H9 (cell line): ENCODE results near the gene RAB6B. TPM values are rescaled to one million over a fixed set of nuclear protein-coding genes. Genes with fewer than 3 reads are reported as not detected.
"Not testable (repeated sequence)": the region's sequence is repeated elsewhere in the genome, so short reads cannot be mapped to it uniquely, and the experiment has no call there.

Experiments used
- DNase-seq: peaks from one replicate; pipeline ENCODE4 v3.0.0-alpha.2; 2017
- H2AFZ ChIP-seq: one replicate; pipeline ENCODE4 v1.6.1; 2013; ENCODE audit warnings: mild to moderate bottlenecking, low read length, control low read depth, moderate library complexity
- H2AK5ac ChIP-seq: 2 replicates; pipeline ENCODE4 v1.6.1; 2013; ENCODE audit warnings: low read length, control low read depth, mixed read lengths; ENCODE audit not compliant: insufficient read length
- H2BK120ac ChIP-seq: one replicate; pipeline ENCODE4 v1.6.1; 2013; ENCODE audit warnings: low read depth, mild to moderate bottlenecking, low read length, control low read depth, inconsistent platforms; ENCODE audit not compliant: poor library complexity, severe bottlenecking
- H2BK12ac ChIP-seq: 2 replicates; pipeline ENCODE4 v1.6.1; 2013; ENCODE audit warnings: low read length, control low read depth, mixed read lengths, low read depth; ENCODE audit not compliant: insufficient read length
- H2BK15ac ChIP-seq: 2 replicates; pipeline ENCODE4 v1.6.1; 2013; ENCODE audit warnings: low read depth, low read length, control low read depth
- H2BK20ac ChIP-seq: one replicate; pipeline ENCODE4 v1.6.1; 2013; ENCODE audit warnings: low read depth, mild to moderate bottlenecking, low read length, control low read depth, inconsistent platforms; ENCODE audit not compliant: poor library complexity, severe bottlenecking
- H2BK5ac ChIP-seq: 2 replicates; pipeline ENCODE4 v1.6.1; 2013; ENCODE audit warnings: low read length, control low read depth, mixed read lengths; ENCODE audit not compliant: insufficient read length
- H3K14ac ChIP-seq: 2 replicates; pipeline ENCODE4 v1.6.1; 2013; ENCODE audit warnings: low read length, control low read depth; ENCODE audit not compliant: insufficient read depth
- H3K18ac ChIP-seq: 2 replicates; pipeline ENCODE4 v1.6.1; 2013; ENCODE audit warnings: low read depth, mild to moderate bottlenecking, mixed read lengths, low read length, control low read depth; ENCODE audit not compliant: insufficient read length
- H3K23ac ChIP-seq: 2 replicates; pipeline ENCODE4 v1.6.1; 2013; ENCODE audit warnings: low read length, control low read depth, mixed read lengths, low read depth; ENCODE audit not compliant: insufficient read length
- H3K23me2 ChIP-seq: 2 replicates; pipeline ENCODE4 v1.6.1; 2013; ENCODE audit warnings: low read depth, mild to moderate bottlenecking, mixed read lengths, low read length, control low read depth; ENCODE audit not compliant: insufficient read length, poor library complexity, severe bottlenecking
- H3K27ac ChIP-seq: 2 replicates; pipeline ENCODE4 v1.5.1; 2013; ENCODE audit warnings: low read length, control low read depth, mixed read lengths, low read depth; ENCODE audit not compliant: insufficient read length
- H3K27me3 ChIP-seq: 2 replicates; pipeline ENCODE4 v1.6.1; 2013; ENCODE audit warnings: low read length, control low read depth, inconsistent platforms; ENCODE audit not compliant: insufficient read depth
- H3K4ac ChIP-seq: 2 replicates; pipeline ENCODE4 v1.6.1; 2013; ENCODE audit warnings: low read depth, mild to moderate bottlenecking, control low read depth, inconsistent platforms, low read length, moderate library complexity
- H3K4me1 ChIP-seq: 2 replicates; pipeline ENCODE4 v1.6.1; 2013; ENCODE audit warnings: low read length, control low read depth, inconsistent platforms; ENCODE audit not compliant: insufficient read depth
- H3K4me2 ChIP-seq: 2 replicates; pipeline ENCODE4 v1.6.1; 2013; ENCODE audit warnings: low read length, control low read depth, mixed read lengths; ENCODE audit not compliant: insufficient read length, insufficient read depth
- H3K56ac ChIP-seq: 2 replicates; pipeline ENCODE4 v1.6.1; 2013; ENCODE audit warnings: low read depth, mild to moderate bottlenecking, mixed read lengths, low read length, control low read depth; ENCODE audit not compliant: insufficient read length
- H3K79me1 ChIP-seq: 2 replicates; pipeline ENCODE4 v1.6.1; 2013; ENCODE audit warnings: low read depth, mild to moderate bottlenecking, moderate library complexity, low read length, control low read depth, inconsistent platforms; ENCODE audit not compliant: insufficient read depth, poor library complexity, severe bottlenecking
- H3K79me2 ChIP-seq: 2 replicates; pipeline ENCODE4 v1.6.1; 2013; ENCODE audit warnings: low read length, control low read depth, inconsistent platforms; ENCODE audit not compliant: insufficient read depth
- H3K9ac ChIP-seq: 2 replicates; pipeline ENCODE4 v1.6.1; 2013; ENCODE audit warnings: low read length, control low read depth, mixed read lengths; ENCODE audit not compliant: insufficient read length; ENCODE audit errors: extremely low read depth
- H3K9me3 ChIP-seq: one replicate; pipeline ENCODE4 v1.6.1; 2013; ENCODE audit warnings: low read depth, low read length, inconsistent platforms; ENCODE audit not compliant: control insufficient read depth
- H3T11ph ChIP-seq: one replicate; pipeline ENCODE4 v1.6.1; 2013; ENCODE audit warnings: mild to moderate bottlenecking, low read length, control low read depth, inconsistent platforms
- H4K20me1 ChIP-seq: one replicate; pipeline ENCODE4 v1.6.1; 2013; ENCODE audit not compliant: control insufficient read depth, insufficient read length, insufficient read depth
- H4K5ac ChIP-seq: 2 replicates; pipeline ENCODE4 v1.6.1; 2013; ENCODE audit warnings: low read depth, mild to moderate bottlenecking, mixed read lengths, low read length, control low read depth; ENCODE audit not compliant: insufficient read length
- H4K8ac ChIP-seq: replicated peaks from 2 replicates; pipeline ENCODE4 v1.6.1; 2013; ENCODE audit warnings: low read length, control low read depth, mixed read lengths, low read depth; ENCODE audit not compliant: insufficient read length
- H4K91ac ChIP-seq: 2 replicates; pipeline ENCODE4 v1.6.1; 2013; ENCODE audit warnings: low read depth, mild to moderate bottlenecking, moderate library complexity, mixed read lengths, low read length, control low read depth; ENCODE audit not compliant: insufficient read length
- H3K27ac Mint-ChIP-seq, 3 experiments: 2 replicates in 2 of 3; 3 replicates in 1 of 3; pipeline ENCODE4 v1.8.0; 2020 to 2021; ENCODE audit warnings: mixed read lengths in 3 of 3, mild to moderate bottlenecking in 1 of 3, moderate library complexity in 1 of 3
- H3K27me3 Mint-ChIP-seq: 2 replicates; pipeline ENCODE4 v1.8.0; 2021; ENCODE audit warnings: low read depth, mild to moderate bottlenecking, moderate library complexity, mixed read lengths
- H3K36me3 Mint-ChIP-seq, 3 experiments: 2 replicates in 2 of 3; 3 replicates in 1 of 3; pipeline ENCODE4 v1.8.0; 2020 to 2021; ENCODE audit warnings: low read depth in 3 of 3, mixed read lengths in 3 of 3; ENCODE audit not compliant: insufficient read depth in 1 of 3
- H3K4me1 Mint-ChIP-seq, 2 experiments: 2 replicates each; pipeline ENCODE4 v1.8.0; 2020; ENCODE audit warnings: mixed read lengths in 2 of 2
- H3K4me3 Mint-ChIP-seq, 2 experiments: 2 replicates in 1 of 2; 3 replicates in 1 of 2; pipeline ENCODE4 v1.8.0; 2020 to 2021; ENCODE audit warnings: mild to moderate bottlenecking in 2 of 2, mixed read lengths in 2 of 2, moderate library complexity in 1 of 2
- H3K9me3 Mint-ChIP-seq, 2 experiments: 2 replicates in 1 of 2; 3 replicates in 1 of 2; pipeline ENCODE4 v1.8.0; 2020; ENCODE audit warnings: mild to moderate bottlenecking in 2 of 2, mixed read lengths in 2 of 2, moderate library complexity in 1 of 2
- CTCF ChIP-seq: fragments of 200-600 bp; sonication (generic); conservative IDR thresholded peaks from 3 replicates; pipeline ENCODE4 v1.8.0; 2021; ENCODE audit warnings: antibody characterized with exemption, mild to moderate bottlenecking
- WGBS: extraction: QIAGEN DNeasy Blood & Tissue Kit; methylation state at CpG from one replicate; pipeline ENCODE4 v1.1.7; 2013; ENCODE audit warnings: missing lambda C conversion rate, low lambda C conversion rate, mixed read lengths; ENCODE audit not compliant: insufficient read length; ENCODE audit errors: extremely low coverage; 5-methylcytosine and 5-hydroxymethylcytosine counted together
- total RNA-seq: library from RNA; stranded (reverse); gene quantifications from 2 replicates; pipeline ENCODE4 v1.2.1, GENCODE V29; 2021

The RAB6B gene
- total RNA-seq, 1 experiment from 2014 or later: 12.3 TPM

- Histone ChIP-seq H2BK12ac (no peak overlapping the region), H2AFZ (no peak overlapping the region), H3K4ac (no peak overlapping the region), H3K23ac (no peak overlapping the region), H3K23me2 (no peaks in the 10 kb centered on the region), H2AK5ac (no peak overlapping the region), H2BK20ac (no peak overlapping the region), H2BK15ac (no peak overlapping the region), H4K8ac (no peak overlapping the region), H2BK5ac (no peak overlapping the region), H3K27ac (no peak overlapping the region), H3K79me1 (no peaks in the 10 kb centered on the region), H4K5ac (no peak overlapping the region), H3K4me2 (no peak overlapping the region), H3K79me2 (no peaks in the 10 kb centered on the region), H3K4me1 (no peaks in the 10 kb centered on the region; the same call in 1 of the 2 replicates), H3K9ac (no peak overlapping the region), H3K27me3 (no peaks in the 10 kb centered on the region), H4K91ac (no peak overlapping the region), H3K9me3 (no peaks in the 10 kb centered on the region), H3T11ph (no peak overlapping the region), H2BK120ac (no peak overlapping the region), H3K18ac (no peak overlapping the region), H3K56ac (no peak overlapping the region), H4K20me1 (no peaks in the 10 kb centered on the region), H3K14ac (no peak overlapping the region)
- Mint-ChIP-seq H3K36me3 (peaks cover 0 to 4% (median 2%) of the 10 kb centered on the region in 3 experiments; a peak in 1 of 7 replicates), H3K4me3 (no peak overlapping the region), H3K4me1 (peaks cover 9 to 11% of the 10 kb centered on the region in 2 experiments), H3K9me3 (peaks cover 11 to 12% of the 10 kb centered on the region in 2 experiments), H3K27me3 (peaks cover 13% of the 10 kb centered on the region), H3K27ac (no peak overlapping the region)
- no peak for DNase-seq
- TF ChIP-seq CTCF: no peak
These were observed 114.1 kb downstream of the RAB6B start for GRCh38 chr3:133781570-133781969.

- peaks cover 13% of the 10 kb centered on the region for H3K27me3 Mint-ChIP-seq
- H2BK20ac ChIP-seq, H4K91ac ChIP-seq, H3K18ac ChIP-seq, H3K56ac ChIP-seq, H3K4me1 ChIP-seq, H3T11ph ChIP-seq, H3K4me2 ChIP-seq, H3K27me3 ChIP-seq, H3K9me3 Mint-ChIP-seq, H3K27ac ChIP-seq, H3K36me3 Mint-ChIP-seq, H2BK15ac ChIP-seq, H3K9ac ChIP-seq, H2AFZ ChIP-seq, H3K23ac ChIP-seq, H2AK5ac ChIP-seq, H3K79me2 ChIP-seq, H3K27ac Mint-ChIP-seq, H2BK12ac ChIP-seq, H3K4ac ChIP-seq, H4K5ac ChIP-seq, H4K20me1 ChIP-seq, DNase-seq, H3K9me3 ChIP-seq, H3K79me1 ChIP-seq, H2BK5ac ChIP-seq, H4K8ac ChIP-seq, H3K4me3 Mint-ChIP-seq, H3K14ac ChIP-seq, H3K23me2 ChIP-seq, H2BK120ac ChIP-seq: not testable (repeated sequence)
- H3K4me1 Mint-ChIP-seq: peaks cover 9 to 11% of the 10 kb centered on the region in 2 experiments
- WGBS: no CpG with 5 or more reads among the region's 6 CpGs
These were observed 114.9 kb downstream of the RAB6B start for GRCh38 chr3:133780756-133781155.
